ENCODE data around the gene RASD1.
"Not testable (repeated sequence)": the region's sequence is repeated elsewhere in the genome, so short reads cannot be mapped to it uniquely, and the experiment has no call there.

Gene RASD1

DNA sequence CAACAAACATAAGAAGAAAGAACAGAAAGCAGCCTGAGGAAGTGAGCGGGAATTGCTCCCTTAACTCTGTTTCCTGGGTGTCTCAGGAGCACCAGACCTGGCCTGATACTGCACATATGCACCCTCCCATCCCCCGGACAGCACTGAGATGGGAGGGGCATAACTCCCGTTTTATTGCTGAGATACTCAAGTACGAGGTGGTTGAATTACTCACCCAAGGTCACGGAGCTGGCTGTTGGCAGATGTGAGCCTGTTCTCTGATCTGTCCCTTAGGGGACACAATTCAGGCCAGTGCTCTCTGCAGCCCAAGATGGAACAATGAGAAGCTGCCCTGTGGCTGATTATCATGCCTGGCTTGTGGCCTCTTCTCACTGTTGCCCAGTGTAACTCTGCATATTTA, 28.5 kb downstream of the RASD1 start:
- DNase-seq = no peak

DNA sequence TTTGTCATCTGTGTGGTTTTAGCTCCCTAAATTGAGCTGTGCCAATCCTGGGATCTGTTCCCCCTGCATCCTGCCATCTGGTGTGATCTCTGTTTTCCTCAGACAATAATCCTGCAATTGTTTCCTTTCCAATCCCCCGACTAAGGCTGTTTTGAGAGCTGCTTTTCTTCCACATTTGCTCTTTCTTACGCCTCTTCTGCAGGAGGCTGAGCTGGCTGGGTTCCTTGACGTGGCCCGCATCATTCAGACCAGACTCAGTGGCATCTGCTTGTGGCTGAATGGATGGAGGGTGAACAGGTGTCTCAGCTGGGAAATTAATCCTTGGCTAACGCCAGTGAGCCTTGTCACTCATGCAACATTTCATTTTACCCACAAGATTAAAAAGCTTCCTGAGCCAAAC, 29.2 kb downstream of the RASD1 start:
- no peak for DNase-seq

DNA sequence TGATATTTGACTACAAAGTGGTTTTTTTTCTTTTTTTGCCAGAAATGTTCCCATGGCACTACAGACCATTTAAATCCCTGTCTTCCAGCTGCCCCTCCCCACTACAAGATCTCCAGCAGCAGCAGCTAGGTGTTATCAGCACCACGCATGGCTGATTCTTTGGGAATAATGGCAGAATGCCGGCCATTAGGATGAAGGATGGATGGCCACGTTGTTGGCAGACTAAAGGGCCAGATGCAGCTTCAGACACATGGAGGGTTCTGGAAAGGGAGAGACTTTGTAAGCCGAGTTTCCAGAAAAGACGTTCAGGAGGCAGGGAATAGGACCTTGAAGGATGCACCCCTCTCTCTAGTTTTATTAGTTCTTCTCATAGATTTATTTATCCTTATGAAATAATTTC, 29.7 kb downstream of the RASD1 start:
- DNase-seq = no peak

DNA sequence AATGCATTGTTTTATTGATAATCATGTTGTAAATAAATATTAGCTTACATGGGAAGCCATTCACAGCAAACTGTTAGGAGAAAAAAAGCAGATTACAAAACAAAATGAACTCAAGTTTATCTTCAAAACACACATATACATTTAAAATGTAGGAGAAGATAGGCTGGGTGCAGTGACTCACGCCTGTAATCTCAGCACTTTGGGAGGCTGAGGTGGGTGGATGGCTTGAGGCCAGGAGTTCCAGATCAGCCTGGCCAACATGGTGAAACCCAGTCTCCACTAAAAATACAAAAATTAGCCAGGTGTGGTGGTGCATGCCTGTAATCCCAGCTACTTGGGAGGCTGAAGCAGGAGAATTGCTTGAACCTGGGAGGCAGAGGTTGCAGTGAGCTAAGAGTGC, 30.3 kb downstream of the RASD1 start:
- not testable (repeated sequence) for DNase-seq

DNA sequence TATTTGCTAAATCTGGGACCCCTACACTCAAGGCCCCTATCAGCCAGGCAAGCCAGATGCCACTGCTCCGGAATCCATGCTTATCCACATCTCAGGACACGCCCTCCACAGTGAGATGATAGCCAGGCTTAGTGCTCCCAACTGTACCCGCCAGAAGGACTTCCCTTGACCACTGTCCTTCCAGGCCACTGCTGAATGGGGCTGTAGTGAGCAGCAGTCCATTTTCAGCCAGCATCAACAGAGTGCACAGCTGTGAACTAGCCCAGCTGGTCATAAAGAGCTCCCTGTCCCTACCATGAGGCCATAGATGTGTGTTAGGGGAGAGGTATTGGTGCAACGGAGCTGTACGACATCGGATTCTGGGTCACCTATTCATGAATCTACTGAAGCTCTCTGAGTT, 32.4 kb downstream of the RASD1 start:
- no peak for DNase-seq

DNA sequence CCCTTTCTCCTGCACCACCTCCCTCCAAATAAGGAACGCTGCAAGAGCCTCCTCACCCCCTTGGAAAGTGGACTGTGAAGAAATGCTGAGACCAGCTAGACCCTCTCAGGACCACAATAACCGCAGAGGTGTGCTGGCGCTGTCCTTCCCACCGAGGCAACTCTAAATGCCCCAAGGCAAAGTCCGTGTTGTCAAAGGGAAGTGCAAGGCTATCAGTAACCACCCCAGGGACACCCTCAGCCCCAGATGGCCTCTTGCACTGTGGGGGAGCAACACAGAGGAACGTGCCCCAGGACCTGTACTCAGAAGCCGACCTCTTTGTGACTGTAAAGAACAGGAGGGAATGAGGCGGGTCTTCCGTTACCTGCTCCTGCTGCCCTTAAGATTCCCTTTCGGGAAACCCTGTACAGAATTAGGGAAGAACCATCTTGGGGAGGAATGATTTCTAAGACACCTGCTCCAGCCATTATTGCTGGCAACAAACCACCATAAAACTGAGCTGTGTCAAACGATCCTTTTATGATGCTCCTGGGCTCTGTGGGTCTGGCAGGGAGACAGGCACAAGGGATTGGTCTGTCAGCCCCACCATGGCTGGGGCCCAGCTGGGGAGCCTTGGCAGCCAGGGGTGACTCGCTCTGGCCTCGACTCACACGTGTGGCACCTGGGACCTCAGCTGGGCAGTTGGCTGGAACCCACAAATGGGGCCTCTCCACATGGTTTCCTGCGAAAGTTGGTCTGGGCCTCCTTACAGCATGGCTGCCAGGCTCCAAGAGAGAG, 34.0 kb downstream of the RASD1 start:
- DNase-seq = no peak

DNA sequence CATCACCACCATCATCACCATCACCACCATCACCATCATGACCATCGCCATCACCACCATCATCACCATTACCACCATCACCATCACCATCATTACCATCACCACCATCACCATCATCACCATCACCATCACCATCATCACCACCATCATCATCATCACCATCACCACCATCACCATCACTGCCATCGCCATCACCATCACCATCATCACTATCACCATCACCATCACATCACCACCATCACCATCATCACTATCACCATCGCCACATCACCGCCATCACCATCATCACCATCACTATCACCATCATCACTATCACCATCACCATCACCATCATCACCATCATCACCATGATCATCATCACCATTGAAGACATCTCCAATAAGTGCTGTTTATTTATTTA, 36.2 kb downstream of the RASD1 start:
- DNase-seq = no peak

DNA sequence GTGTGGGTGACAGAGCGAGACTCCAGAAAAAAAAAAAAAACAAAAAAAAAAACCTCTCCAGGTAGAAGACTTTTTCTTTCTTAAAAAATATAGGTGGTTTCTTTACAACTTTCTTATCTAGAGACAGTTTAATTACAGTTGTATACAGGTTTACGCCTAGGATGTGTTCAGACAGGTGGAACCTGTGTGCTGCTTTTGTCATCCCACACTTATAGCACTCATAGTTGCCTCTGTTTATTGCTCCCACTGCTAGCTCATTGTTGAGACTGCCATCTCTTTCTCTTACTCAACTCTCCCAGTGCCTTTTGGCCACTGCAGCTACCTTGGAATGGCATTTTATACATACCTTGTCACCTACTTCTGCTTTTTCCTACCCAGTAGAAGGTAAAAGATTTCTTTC, 38.5 kb downstream of the RASD1 start:
- DNase-seq = no peak

DNA sequence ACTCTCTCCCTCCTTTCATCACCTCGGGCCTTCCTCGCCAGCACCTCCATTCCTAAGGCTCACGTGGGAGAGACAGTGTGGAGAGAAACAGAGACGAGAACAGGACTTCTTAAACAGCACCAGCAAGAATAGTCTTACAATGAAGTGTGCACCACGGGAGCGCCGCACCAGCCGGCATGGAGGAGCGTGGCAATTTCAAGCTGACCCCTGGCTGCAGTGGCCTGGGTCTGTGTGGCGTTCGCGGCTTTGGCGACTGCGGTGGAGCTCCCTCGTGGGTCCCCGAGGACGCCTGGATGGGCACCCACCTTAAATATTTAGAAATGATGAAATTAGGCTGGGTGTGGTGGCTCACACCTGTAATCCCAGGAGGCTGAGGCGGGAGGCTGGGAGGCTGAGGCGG, 39.9 kb downstream of the RASD1 start:
- no peak for DNase-seq

DNA sequence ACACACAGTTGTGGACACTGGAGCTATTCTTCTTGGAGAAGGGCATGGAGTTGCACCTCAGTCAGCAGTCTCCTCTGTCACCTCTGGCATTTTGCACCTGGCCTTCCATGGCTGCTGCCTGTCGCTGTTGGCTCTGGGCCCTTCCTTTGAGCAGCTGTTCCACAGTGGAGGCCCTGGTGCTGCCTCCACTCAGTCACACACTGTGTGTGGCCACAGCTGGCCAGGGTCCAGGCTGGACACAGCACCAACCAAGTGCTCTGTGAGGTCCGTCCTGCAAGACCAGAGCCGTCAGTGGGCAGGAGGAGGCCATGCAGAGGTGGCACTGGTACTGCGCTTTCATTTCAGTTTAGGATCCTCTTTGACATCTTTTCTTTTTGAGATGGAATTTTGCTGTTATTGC, 41.0 kb downstream of the RASD1 start:
- no peak for DNase-seq

DNA sequence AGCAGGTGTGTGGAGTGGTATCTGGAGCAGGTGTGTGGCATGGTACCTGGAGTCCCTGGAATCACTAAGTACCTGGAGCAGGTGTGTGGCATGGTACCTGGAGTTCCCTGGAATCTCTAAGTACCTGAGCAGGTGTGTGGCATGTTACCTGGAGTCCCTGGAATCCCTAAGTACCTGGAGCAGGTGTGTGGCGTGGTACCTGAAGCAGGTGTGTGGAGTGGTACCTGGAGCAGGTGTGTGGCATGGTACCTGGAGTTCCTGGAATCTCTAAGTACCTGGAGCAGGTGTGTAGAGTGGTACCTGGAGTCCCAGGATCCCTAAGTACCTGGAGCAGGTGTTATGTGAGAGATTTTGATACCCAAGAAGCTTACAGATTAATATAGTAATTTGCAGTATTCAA, 41.5 kb downstream of the RASD1 start:
- not testable (repeated sequence) for DNase-seq

DNA sequence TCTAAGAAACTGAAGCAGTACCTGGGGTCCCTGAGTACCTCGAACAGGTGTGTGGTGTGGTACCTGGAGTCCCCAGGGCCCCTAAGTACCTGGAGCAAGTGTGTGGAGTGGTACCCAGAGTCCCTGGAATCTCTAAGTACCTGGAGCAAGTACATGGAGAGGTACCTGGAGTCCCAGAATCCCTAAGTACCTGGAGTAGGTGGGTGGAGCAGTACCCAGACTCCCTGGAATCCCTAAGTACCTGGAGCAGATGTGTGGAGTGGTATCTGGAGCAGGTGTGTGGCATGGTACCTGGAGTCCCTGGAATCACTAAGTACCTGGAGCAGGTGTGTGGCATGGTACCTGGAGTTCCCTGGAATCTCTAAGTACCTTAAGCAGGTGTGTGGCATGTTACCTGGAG, 41.9 kb downstream of the RASD1 start:
- DNase-seq = no peak

DNA sequence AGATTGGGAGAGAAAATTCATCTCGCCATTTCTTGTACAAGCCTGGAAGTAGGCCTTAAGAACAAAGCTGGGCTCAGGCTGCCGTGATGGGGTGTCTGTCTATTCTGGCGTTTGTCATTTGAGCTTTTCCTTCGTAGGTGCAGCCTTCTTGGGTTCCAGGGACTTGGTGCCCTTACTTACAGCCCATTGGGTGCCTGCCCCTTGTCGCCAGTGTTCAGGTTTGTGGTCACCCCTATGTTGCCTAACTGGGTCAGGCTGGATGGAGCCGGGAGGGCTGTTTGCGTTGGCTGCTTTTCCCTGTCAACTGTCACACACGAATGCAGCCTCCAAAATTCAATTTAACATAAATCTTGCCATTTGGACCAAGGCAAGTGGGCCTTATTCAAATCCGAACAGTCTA, 43.1 kb downstream of the RASD1 start:
- no peak for DNase-seq

DNA sequence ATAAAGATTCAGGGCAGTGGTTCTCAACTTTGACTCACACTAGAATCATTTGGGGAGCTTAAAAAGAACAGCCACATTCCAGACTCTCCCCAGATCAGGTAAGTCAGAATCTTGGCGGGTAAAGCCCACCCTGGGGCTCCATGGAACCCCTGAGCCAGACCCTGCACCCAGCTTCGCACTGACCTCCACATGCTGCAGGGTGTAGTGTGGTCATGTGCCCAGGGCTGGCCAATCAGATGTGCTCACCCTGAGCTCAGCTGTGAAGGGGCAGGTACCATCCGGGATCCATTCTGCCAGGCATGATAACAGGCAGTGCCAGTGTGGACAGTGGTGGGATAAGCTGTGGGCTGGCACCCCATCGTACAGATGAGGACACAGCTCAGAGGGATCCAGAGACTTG, 47.5 kb downstream of the RASD1 start:
- no peak for DNase-seq

DNA sequence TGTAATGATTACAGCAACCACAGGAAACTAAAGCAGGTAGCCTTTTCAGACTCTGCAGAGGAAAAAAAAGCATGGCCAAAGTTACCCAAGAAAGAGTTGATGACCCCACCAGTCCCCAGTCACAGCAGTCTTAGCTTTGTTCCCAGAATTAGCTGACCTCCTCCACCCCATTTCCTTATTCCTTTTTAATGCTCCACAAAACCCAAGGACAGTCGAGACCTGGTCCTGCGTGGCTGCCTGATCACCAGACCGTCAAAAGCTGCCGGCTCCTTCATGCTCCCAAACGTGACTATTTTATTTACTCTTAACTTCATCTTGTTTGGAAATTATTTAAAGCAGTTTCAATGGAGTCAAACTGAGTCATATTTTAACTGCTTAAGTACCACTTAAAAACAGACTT, 48.1 kb downstream of the RASD1 start:
- peak; percentile 76 for DNase-seq

DNA sequence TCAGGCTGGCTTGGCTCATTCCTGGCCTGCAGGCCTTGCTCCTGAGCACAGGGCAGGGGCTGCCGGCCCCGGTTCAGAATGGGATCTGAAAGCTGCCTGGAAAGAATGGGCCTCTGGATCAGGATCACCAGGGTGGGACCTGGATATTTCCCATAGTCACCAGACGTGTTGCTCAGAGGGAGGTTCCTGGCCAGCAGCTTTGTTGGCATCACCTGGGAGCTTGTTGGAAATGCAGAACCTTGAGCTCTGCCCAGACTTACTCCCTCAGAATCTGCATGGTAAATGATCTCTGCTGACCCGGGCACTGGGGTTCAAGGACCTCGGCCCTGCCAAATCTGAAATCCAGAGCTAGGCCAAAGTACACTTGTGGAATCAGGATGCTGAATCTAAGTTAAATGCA, 48.9 kb downstream of the RASD1 start:
- DNase-seq = no peak

DNA sequence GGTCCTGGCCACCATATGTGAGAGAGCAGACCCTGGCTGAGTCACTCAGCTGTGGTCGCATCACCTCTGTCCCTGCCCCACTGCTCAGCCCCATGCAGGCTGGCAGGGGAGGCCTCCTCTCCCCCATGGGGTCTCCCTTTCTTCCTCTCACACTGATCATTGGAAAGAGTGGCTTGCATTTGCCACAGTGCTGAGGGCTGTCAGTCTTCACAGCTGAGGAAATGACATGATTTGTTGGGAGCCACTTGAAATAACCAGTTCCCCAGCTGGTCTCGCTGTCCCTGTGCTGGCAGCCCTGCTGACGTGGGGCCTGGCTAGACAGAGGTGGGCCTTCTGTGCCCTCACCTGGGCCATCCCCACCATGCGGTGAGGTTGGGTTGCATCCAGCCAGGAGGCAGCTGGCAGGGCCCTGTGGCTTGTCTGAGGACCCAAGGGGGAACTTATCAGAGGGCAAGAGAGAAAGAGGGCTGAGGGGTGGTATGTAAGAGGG, 49.5 kb downstream of the RASD1 start:
- DNase-seq = no peak

DNA sequence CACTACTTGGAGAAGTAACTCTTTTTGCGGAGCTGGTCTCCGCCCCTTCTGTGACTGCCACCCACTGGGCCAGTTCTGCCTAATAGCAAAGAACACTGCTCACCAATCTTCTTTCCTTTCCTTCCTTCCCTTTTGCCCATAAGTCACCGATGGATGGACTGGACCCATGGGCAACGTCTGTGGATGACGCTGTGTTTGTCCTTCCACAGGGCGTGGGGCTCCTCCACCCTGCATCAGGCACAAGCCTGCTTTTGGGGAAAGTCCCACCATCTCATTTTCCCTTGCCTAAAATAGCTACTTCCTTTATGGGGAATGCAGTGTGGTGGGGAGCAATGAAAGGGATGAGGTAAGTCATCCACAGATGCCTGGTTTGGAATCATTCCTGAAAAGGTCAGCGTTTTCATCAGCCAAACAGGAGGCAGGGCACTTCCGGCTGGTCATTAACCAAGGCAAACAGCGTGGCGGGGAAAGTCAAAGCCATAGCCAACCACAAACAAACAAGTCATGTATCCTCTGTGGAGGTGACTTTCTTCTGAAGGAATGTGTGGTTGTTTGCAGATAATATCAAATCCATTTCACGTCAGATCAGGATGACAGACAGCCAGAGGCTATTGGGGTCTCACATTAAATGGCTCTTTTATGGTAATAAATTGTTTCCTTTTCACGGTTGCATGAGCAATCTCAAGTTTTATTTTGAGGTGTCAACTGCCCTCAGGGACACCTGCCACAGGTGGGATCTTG, 50.1 kb downstream of the RASD1 start:
- peak; percentile 96 for DNase-seq

DNA sequence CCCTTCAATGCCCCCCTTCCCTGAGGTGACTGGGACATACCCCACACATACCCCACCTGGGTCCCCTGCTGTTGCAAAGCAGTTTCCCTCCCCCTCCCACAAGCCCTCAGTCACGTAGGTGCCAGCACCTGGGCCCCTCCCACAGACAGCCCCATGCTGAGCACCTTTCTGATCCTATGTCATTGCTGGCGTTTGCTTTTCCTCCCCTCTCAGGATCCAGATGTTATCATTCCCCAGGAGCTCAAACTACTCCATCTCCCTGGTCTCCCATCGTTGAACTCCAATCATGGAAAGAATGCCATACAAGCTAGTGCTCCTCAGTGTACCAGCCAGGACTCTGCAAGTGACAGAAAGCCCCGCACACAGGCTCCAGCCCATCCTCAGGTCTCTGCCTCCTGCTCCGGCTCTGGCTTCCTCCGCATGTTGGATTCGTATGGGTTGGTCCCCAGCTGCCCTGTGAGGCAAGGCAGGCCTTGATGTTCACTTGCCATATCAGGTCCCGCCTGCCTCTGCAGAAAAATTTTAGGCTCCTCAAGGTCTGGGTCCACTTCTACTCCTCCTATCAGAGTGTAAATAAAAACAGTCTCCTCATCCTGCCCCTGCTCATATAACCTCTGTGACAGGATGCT, 50.8 kb downstream of the RASD1 start:
- no peak for DNase-seq

Measured in kidney glomerular epithelial cell (primary cell).